Kidney epithelial cell (primary cell): Measurements from ENCODE around the gene MAGI1. TPM values are rescaled to one million over a fixed set of nuclear protein-coding genes. Genes with fewer than 3 reads are reported as not detected.
"Not testable (repeated sequence)": the region's sequence is repeated elsewhere in the genome, so short reads cannot be mapped to it uniquely, and the experiment has no call there.

Experiments
- DNase-seq: peaks from one replicate; pipeline ENCODE4 v3.0.0-alpha.2; 2010; ENCODE audit warnings: low read depth
- H3K27me3 ChIP-seq: 2 replicates; pipeline ENCODE4 v1.6.0; 2011; ENCODE audit warnings: low read length; ENCODE audit not compliant: control insufficient read depth, insufficient read depth
- H3K36me3 ChIP-seq: 2 replicates; pipeline ENCODE4 v1.5.1; 2011; ENCODE audit warnings: low read length; ENCODE audit not compliant: control insufficient read depth, insufficient read depth
- H3K4me3 ChIP-seq: 2 replicates; pipeline ENCODE4 v1.5.1; 2011; ENCODE audit warnings: low read depth, mild to moderate bottlenecking, control low read depth, low read length
- CTCF ChIP-seq: IDR thresholded peaks from 2 replicates; pipeline ENCODE4 v1.5.1; 2011; ENCODE audit warnings: mild to moderate bottlenecking, moderate library complexity, low read length, control low read depth, inconsistent platforms; ENCODE audit not compliant: insufficient read depth, poor library complexity, severe bottlenecking
- total RNA-seq: library from RNA; depleted of rRNA; stranded (reverse); fragments of >200 nt; gene quantifications from 2 replicates; pipeline ENCODE4 v1.2.3, GENCODE V29; 2015

Gene MAGI1
- total RNA-seq, 1 donor from 2014 or later: 15.8 TPM

GRCh38 chr3:65723985-65724384 is 314.7 kb downstream of the MAGI1 start:
- Histone ChIP-seq H3K36me3 (no peaks in the 10 kb centered on the region), H3K4me3 (no peak overlapping the region), H3K27me3 (no peaks in the 10 kb centered on the region)
- DNase-seq: no peak
- no peak for TF ChIP-seq CTCF

- Histone ChIP-seq H3K27me3 (no peaks in the 10 kb centered on the region), H3K36me3 (no peaks in the 10 kb centered on the region), H3K4me3 (no peak overlapping the region)
- DNase-seq: no peak
- no peak for TF ChIP-seq CTCF
Observed at GRCh38 chr3:65723011-65723410, 315.7 kb downstream of the MAGI1 start.

GRCh38 chr3:65720989-65721737 is 317.6 kb downstream of the MAGI1 start:
- H3K27me3 ChIP-seq: no peaks in the 10 kb centered on the region
- TF ChIP-seq CTCF: no peak
- no peak for DNase-seq

GRCh38 chr3:65719639-65720038 is 319.1 kb downstream of the MAGI1 start:
- DNase-seq, H3K4me3 ChIP-seq, H3K36me3 ChIP-seq, H3K27me3 ChIP-seq: not testable (repeated sequence)

More at GRCh38 chr3:65720989-65721737, 317.6 kb downstream of the MAGI1 start:
- no peaks in the 10 kb centered on the region for H3K36me3 ChIP-seq
- no peak overlapping the region for H3K4me3 ChIP-seq

- TF ChIP-seq CTCF: no peak
- H3K4me3 ChIP-seq: no peak overlapping the region
Observed at GRCh38 chr3:65717676-65718346, 320.9 kb downstream of the MAGI1 start.

GRCh38 chr3:65716071-65716751 is 322.5 kb downstream of the MAGI1 start:
- Histone ChIP-seq H3K36me3 (no peaks in the 10 kb centered on the region), H3K4me3 (no peak overlapping the region), H3K27me3 (no peaks in the 10 kb centered on the region)
- no peak for DNase-seq
- no peak for TF ChIP-seq CTCF

More at GRCh38 chr3:65717676-65718346, 320.9 kb downstream of the MAGI1 start:
- Histone ChIP-seq H3K36me3 (no peaks in the 10 kb centered on the region), H3K27me3 (no peaks in the 10 kb centered on the region)
- no peak for DNase-seq
